Measurements from ENCODE around the gene FAM216B.
"Not testable (repeated sequence)": the region's sequence is repeated elsewhere in the genome, so short reads cannot be mapped to it uniquely, and the experiment has no call there.

Gene FAM216B

GRCh38 chr13:42781352-42781751 lies at the start of gene FAM216B:
FAM216B (plus strand) TSS chr13:42781584; CDS start chr13:42784068, 2,484 bp downstream.
- no peak for DNase-seq (ENCODE audit: low spot score)

- DNase-seq (ENCODE audit: low spot score) = no peak
Measured at GRCh38 chr13:42732073-42732472, 49.3 kb upstream of the FAM216B start.

- no peak for DNase-seq (ENCODE audit: low spot score)
Measured at GRCh38 chr13:42733046-42733445, 48.3 kb upstream of the FAM216B start.

- DNase-seq (ENCODE audit: low spot score) = no peak
Measured at GRCh38 chr13:42735010-42735409, 46.4 kb upstream of the FAM216B start.

GRCh38 chr13:42740753-42741152 lies 40.6 kb upstream of the FAM216B start:
- no peak for DNase-seq (ENCODE audit: low spot score)

- no peak for DNase-seq (ENCODE audit: low spot score)
Measured at GRCh38 chr13:42741914-42742313, 39.5 kb upstream of the FAM216B start.

- no peak for DNase-seq (ENCODE audit: low spot score)
Measured at GRCh38 chr13:42745655-42746054, 35.7 kb upstream of the FAM216B start.

GRCh38 chr13:42746866-42747265 lies 34.5 kb upstream of the FAM216B start:
- no peak for DNase-seq (ENCODE audit: low spot score)

- DNase-seq (ENCODE audit: low spot score) = no peak
Measured at GRCh38 chr13:42747399-42747873, 33.9 kb upstream of the FAM216B start.

GRCh38 chr13:42750794-42751193 lies 30.6 kb upstream of the FAM216B start:
- DNase-seq (ENCODE audit: low spot score) = no peak

GRCh38 chr13:42751693-42752092 lies 29.7 kb upstream of the FAM216B start:
- no peak for DNase-seq (ENCODE audit: low spot score)

- DNase-seq (ENCODE audit: low spot score) = no peak
Measured at GRCh38 chr13:42752731-42753130, 28.7 kb upstream of the FAM216B start.

- DNase-seq (ENCODE audit: low spot score) = no peak
Measured at GRCh38 chr13:42753697-42754096, 27.7 kb upstream of the FAM216B start.

- DNase-seq (ENCODE audit: low spot score) = no peak
Measured at GRCh38 chr13:42754801-42755510, 26.4 kb upstream of the FAM216B start.

- no peak for DNase-seq (ENCODE audit: low spot score)
Measured at GRCh38 chr13:42757678-42758420, 23.5 kb upstream of the FAM216B start.

GRCh38 chr13:42758515-42758914 lies 22.9 kb upstream of the FAM216B start:
- no peak for DNase-seq (ENCODE audit: low spot score)

GRCh38 chr13:42760951-42761350 lies 20.4 kb upstream of the FAM216B start:
- no peak for DNase-seq (ENCODE audit: low spot score)

- DNase-seq (ENCODE audit: low spot score) = no peak
Measured at GRCh38 chr13:42762251-42762650, 19.1 kb upstream of the FAM216B start.

GRCh38 chr13:42762917-42763316 lies 18.5 kb upstream of the FAM216B start:
- DNase-seq (ENCODE audit: low spot score) = no peak

GRCh38 chr13:42766016-42766415 lies 15.4 kb upstream of the FAM216B start:
- DNase-seq (ENCODE audit: low spot score) = no peak

- no peak for DNase-seq (ENCODE audit: low spot score)
Measured at GRCh38 chr13:42769650-42770049, 11.7 kb upstream of the FAM216B start.

- DNase-seq (ENCODE audit: low spot score) = not testable (repeated sequence)
Measured at GRCh38 chr13:42776558-42776957, 4.8 kb upstream of the FAM216B start.

GRCh38 chr13:42777467-42777866 lies 3.9 kb upstream of the FAM216B start:
- no peak for DNase-seq (ENCODE audit: low spot score)

All from putamen (tissue), 1 donor.